ENCODE data around the gene RPS6KB1. TPM values are rescaled to one million over a fixed set of nuclear protein-coding genes. Genes with fewer than 3 reads are reported as not detected.

The RPS6KB1 gene
- polyA plus RNA-seq, 3 donors: 15.8 to 15.9 (median 15.9) TPM

Small RNAs within 50 kb of the gene (small RNA-seq; reads per million reads assigned to genes)
- gene RNU6-450P (ENCODE audit: insufficient read length, low read depth): not detected
- not detected for gene RPS29P21 (ENCODE audit: insufficient read length, low read depth)

Other genes starting within 250 kb of the RPS6KB1 start
- gene PTRH2, start 185.7 kb upstream of the RPS6KB1 start, polyA plus RNA-seq: 10 to 100 TPM; 13.4 to 27.0 (median 26.0) TPM
- 100 to 1,000 TPM; 246 to 511 (median 386) TPM for gene VMP1, start 185.5 kb upstream of the RPS6KB1 start, polyA plus RNA-seq
- 1 to 10 TPM; 2.9 to 7.3 (median 3.9) TPM for gene TUBD1, start 178 bp upstream of the RPS6KB1 start, polyA plus RNA-seq
- 10 to 100 TPM; 55.2 to 60.8 (median 59.7) TPM for gene RNFT1, start 71.6 kb downstream of the RPS6KB1 start, polyA plus RNA-seq
- 10 to 100 TPM in 1 of 3 donors, 1 to 10 TPM in 2; 4.6 to 21.9 (median 7.1) TPM for gene HEATR6, start 185.8 kb downstream of the RPS6KB1 start, polyA plus RNA-seq